Measurements from ENCODE around the gene GGN. TPM values are rescaled to one million over a fixed set of nuclear protein-coding genes. Genes with fewer than 3 reads are reported as not detected.

The GGN gene
- total RNA-seq, 1 donor from 2014 or later = not detected

DNA sequence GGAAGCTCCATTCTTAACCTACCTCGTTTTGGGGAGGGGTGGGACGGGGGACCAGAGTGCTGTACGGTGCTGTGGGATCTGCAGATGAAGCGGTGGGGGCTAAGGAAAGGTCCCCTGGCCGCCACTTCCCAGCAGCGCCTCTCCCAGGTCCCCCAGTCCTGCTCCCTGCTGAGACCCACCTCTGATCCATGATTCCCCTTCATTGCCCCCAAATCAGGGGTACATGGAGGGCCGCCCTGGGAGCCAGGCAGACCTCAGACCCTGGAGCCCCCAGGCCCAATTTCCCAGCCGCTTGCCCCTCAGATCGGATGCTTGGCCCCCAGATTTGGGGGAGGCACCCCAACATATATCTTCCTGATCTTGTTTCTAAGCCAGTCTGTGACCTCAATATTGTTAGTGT is 11.2 kb upstream of the GGN start:
- intact Hi-C loops (cut with DNase I) = no loop called here
- H3K36me3 ChIP-seq = no peaks in the 10 kb centered on the region
- H3K4me3 ChIP-seq = no peak overlapping the region
- H3K9me3 ChIP-seq = no peaks in the 10 kb centered on the region
- DNase-seq (ENCODE audit: extremely low spot score in 2 of 2) = no peak
- peaks cover 26% of the 10 kb centered on the region for H3K4me1 ChIP-seq
- no peak for TF ChIP-seq POLR2A (IDR thresholded peaks at IDR 0.05)
- TF ChIP-seq POLR2AphosphoS5 (IDR thresholded peaks at IDR 0.05; ENCODE audit: insufficient read depth in 1 of 2, low read depth in 1 of 2) = no peak
- TF ChIP-seq, protein P1, sequence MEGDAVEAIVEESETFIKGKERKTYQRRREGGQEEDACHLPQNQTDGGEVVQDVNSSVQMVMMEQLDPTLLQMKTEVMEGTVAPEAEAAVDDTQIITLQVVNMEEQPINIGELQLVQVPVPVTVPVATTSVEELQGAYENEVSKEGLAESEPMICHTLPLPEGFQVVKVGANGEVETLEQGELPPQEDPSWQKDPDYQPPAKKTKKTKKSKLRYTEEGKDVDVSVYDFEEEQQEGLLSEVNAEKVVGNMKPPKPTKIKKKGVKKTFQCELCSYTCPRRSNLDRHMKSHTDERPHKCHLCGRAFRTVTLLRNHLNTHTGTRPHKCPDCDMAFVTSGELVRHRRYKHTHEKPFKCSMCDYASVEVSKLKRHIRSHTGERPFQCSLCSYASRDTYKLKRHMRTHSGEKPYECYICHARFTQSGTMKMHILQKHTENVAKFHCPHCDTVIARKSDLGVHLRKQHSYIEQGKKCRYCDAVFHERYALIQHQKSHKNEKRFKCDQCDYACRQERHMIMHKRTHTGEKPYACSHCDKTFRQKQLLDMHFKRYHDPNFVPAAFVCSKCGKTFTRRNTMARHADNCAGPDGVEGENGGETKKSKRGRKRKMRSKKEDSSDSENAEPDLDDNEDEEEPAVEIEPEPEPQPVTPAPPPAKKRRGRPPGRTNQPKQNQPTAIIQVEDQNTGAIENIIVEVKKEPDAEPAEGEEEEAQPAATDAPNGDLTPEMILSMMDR (IDR thresholded peaks at IDR 0.05) = no peak
- no peak overlapping the region for H3K27ac ChIP-seq
- no peaks in the 10 kb centered on the region for H3K27me3 ChIP-seq

DNA sequence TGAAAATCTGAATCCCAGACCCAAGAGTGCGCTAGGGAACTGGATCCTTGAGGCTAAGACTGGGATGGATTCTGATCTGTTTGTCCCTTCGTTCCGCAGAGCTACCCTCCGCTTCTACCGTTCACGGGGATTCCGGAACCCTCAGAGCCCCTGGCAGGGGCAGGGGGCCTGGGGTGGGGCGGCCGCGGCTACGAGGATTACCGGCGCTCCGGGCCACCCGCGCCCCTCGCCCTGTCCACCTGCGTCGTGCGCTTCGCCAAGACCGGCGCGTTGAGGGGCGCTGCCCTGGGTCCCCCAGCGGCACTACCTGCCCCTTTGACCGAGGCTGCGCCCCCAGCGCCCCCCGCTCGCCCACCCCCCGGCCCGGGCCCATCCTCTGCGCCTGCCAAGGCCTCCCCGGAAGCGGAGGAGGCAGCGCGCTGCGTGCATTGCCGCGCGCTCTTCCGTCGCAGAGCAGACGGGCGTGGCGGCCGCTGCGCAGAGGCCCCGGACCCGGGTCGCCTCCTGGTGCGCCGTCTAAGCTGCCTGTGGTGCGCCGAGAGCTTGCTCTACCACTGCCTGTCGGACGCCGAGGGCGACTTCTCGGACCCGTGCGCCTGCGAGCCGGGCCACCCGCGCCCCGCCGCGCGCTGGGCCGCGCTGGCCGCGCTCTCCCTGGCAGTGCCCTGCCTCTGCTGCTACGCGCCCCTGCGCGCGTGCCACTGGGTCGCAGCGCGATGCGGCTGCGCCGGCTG is 7.7 kb upstream of the GGN start:
- intact Hi-C loops (cut with DNase I) = no loop called here
- Histone ChIP-seq H3K27me3 (no peaks in the 10 kb centered on the region), H3K4me3 (peak overlapping the region; percentile 30 to 31)

DNA sequence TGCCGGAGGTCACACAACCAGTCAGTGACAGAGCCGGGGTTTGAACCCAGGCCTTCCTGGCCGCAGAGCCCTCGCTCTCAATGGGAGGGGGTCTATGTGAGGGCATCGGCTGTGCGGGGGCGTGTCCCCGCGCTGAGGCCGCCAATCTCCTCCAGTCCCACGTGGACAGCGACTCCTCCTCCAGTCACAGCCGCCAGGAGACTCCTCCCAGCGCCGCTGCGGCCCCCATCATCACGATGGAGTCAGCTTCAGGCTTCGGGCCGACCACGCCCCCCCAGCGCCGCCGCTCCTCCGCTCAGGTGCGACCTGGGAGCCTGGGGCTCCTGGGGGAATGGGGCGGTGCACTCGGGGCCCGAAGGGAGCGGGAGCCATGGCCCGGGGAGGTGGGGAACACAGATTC is 6.7 kb upstream of the GGN start:
- TF ChIP-seq POLR2A (IDR thresholded peaks at IDR 0.05) = no peak
- TF ChIP-seq POLR2AphosphoS5 (IDR thresholded peaks at IDR 0.05; ENCODE audit: insufficient read depth in 1 of 2, low read depth in 1 of 2) = no peak
- TF ChIP-seq, protein P1 (IDR thresholded peaks at IDR 0.05) = no peak
- intact Hi-C loops (cut with DNase I) = no loop called here

More for the DNA sequence above, 7.7 kb upstream of the GGN start:
- H3K36me3 ChIP-seq = no peaks in the 10 kb centered on the region
- no peak for TF ChIP-seq POLR2A (IDR thresholded peaks at IDR 0.05)
- TF ChIP-seq, protein P1 (IDR thresholded peaks at IDR 0.05) = no peak
- no peak for TF ChIP-seq POLR2AphosphoS5 (IDR thresholded peaks at IDR 0.05; ENCODE audit: insufficient read depth in 1 of 2, low read depth in 1 of 2)
- no peak overlapping the region for H3K27ac ChIP-seq
- peaks cover 15% of the 10 kb centered on the region for H3K4me1 ChIP-seq
- H3K9me3 ChIP-seq = no peaks in the 10 kb centered on the region
- no peak for DNase-seq (ENCODE audit: extremely low spot score in 2 of 2)

DNA sequence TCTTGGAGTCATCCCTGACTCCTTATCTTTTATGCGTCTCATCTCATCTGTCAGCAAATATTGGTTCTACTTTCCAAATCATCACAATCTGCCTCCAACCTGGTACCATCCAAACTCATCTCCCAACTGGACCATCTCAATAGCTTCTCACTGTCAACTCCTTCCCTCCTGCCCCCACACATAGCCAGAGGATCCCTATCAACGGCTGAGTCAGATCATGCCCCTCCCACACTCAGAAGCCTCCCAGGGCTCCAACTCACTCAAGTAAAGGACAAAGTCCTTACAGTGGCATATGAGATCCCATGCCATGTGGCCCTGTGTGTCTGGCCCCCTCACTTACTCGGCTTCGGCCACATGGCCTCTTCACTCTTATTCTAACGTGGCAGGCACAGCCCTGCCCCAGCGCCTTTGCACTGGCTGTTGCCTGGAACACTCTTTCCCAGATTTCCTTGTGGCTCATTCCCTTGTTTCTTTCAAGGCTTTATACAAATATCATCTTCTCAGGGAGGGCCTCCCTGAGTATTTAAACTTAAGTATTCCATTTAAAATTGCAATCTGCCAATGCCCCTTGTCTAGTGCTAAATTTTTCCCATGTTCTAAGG is 5.0 kb upstream of the GGN start:
- H3K27ac ChIP-seq = no peak overlapping the region
- no peaks in the 10 kb centered on the region for H3K27me3 ChIP-seq
- TF ChIP-seq, protein P1 (IDR thresholded peaks at IDR 0.05) = no peak
- TF ChIP-seq POLR2A (IDR thresholded peaks at IDR 0.05) = no peak
- intact Hi-C loops (cut with DNase I) = no loop called here
- H3K36me3 ChIP-seq = no peaks in the 10 kb centered on the region
- H3K4me3 ChIP-seq = no peak overlapping the region
- no peak for DNase-seq (ENCODE audit: extremely low spot score in 2 of 2)
- H3K4me1 ChIP-seq = peaks cover 33% of the 10 kb centered on the region
- no peaks in the 10 kb centered on the region for H3K9me3 ChIP-seq

More for the DNA sequence above, 6.7 kb upstream of the GGN start:
- Histone ChIP-seq H3K27me3 (no peaks in the 10 kb centered on the region), H3K9me3 (no peaks in the 10 kb centered on the region), H3K4me1 (peaks cover 16% of the 10 kb centered on the region), H3K27ac (no peak overlapping the region), H3K36me3 (no peaks in the 10 kb centered on the region), H3K4me3 (no peak overlapping the region)
- no peak for DNase-seq (ENCODE audit: extremely low spot score in 2 of 2)

DNA sequence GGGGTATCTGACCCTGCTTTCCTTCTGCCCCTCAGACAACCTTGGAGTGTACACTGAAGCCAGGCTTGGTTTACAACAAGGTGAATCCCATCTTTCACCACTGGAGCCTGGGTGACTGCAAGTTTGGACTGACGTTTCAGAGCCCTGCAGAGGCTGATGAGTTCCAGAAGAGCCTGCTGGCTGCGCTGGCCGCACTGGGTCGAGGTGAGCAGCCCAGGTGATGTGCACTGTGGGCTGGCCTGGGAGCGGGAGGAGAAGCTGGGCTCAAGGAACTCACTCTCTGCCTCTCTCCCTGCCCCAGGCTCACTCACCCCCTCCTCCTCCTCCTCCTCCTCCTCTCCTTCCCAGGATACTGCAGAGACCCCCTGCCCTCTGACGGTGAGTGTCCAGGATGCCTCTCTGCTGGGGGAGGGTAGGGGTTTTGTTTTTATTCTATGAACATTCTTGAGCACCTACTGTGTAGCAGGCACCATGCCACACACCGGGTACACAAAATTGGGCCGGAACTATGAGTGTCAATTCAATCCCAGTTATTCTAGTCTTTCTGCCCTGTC is 4.2 kb upstream of the GGN start:
- H3K4me1 ChIP-seq = peaks cover 41% of the 10 kb centered on the region
- H3K4me3 ChIP-seq = no peak overlapping the region
- TF ChIP-seq POLR2AphosphoS5 (IDR thresholded peaks at IDR 0.05; ENCODE audit: insufficient read depth in 1 of 2, low read depth in 1 of 2) (no peak), POLR2A (IDR thresholded peaks at IDR 0.05) (no peak)
- TF ChIP-seq, protein P1 (IDR thresholded peaks at IDR 0.05) = no peak
- H3K36me3 ChIP-seq = no peaks in the 10 kb centered on the region
- no peaks in the 10 kb centered on the region for H3K27me3 ChIP-seq
- DNase-seq (ENCODE audit: extremely low spot score in 2 of 2) = no peak
- intact Hi-C loops (cut with DNase I) = no loop called here
- no peak overlapping the region for H3K27ac ChIP-seq
- no peaks in the 10 kb centered on the region for H3K9me3 ChIP-seq

All from vagina (tissue), 2 donors.